Lower leg skin (tissue), 4 donors: Measurements from ENCODE around the gene HOXB7. TPM values are rescaled to one million over a fixed set of nuclear protein-coding genes. Genes with fewer than 3 reads are reported as not detected.

ENCODE experiments used
- DNase-seq, 2 donors: peaks; one replicate each; pipeline ENCODE4 v3.0.0-alpha.2; 2019; ENCODE audit warnings: low spot score in 2 of 2
- H3K4me3 ChIP-seq: fragments of 200-600 bp; sonication (generic); 2 replicates; pipeline ENCODE4 v1.5.1; 2017; ENCODE audit warnings: mild to moderate bottlenecking, low read depth; ENCODE audit not compliant: poor library complexity, severe bottlenecking
- CTCF ChIP-seq, 3 donors: fragments of 450-650 bp; IDR thresholded peaks; one replicate each; pipeline ENCODE4 v1.5.1; 2016; ENCODE audit warnings: antibody characterized with exemption in 3 of 3, mild to moderate bottlenecking in 3 of 3, moderate library complexity in 2 of 3
- POLR2A ChIP-seq, 2 donors: fragments of 450-650 bp; IDR thresholded peaks; one replicate each; pipeline ENCODE4 v1.6.1; 2016 to 2017; ENCODE audit warnings: antibody characterized with exemption in 2 of 2, mild to moderate bottlenecking in 1 of 2, moderate library complexity in 1 of 2
- WGBS, 2 donors: methylation state at CpG; one replicate each; pipeline ENCODE4 v1.1.5; 2018; 5-methylcytosine and 5-hydroxymethylcytosine counted together
- intact Hi-C: fragments of 100-400 bp; cut with DNase I; formaldehyde crosslinking; loops from one replicate; pipeline ENCODE4 v1.15.0; 2023; ENCODE audit warnings: low total_unique reads
- total RNA-seq, 4 donors: library from RNA; depleted of rRNA; stranded (reverse); fragments of >200 nt; gene quantifications; one replicate each; pipeline ENCODE4 v1.1.0, GENCODE V29; 2016

HOXB7 gene
- total RNA-seq, 4 donors from 2014 or later = 1.3 to 11.5 (median 5.3) TPM

GRCh38 chr17:48609033-48609432 lies 1.8 kb downstream of the HOXB7 start:
- intact Hi-C loops = no loop called here
- no peak overlapping the region for H3K4me3 ChIP-seq
- DNase-seq = no peak
- TF ChIP-seq POLR2A (IDR thresholded peaks at IDR 0.05) = no peak
- TF ChIP-seq CTCF (IDR thresholded peaks at IDR 0.05) = no peak

GRCh38 chr17:48608494-48608834 lies 2.4 kb downstream of the HOXB7 start:
- WGBS, 2 donors = 89 to 97% methylated on average over 1 of the region's 1 CpG
- intact Hi-C loops = no loop called here
- no peak for DNase-seq
- no peak for TF ChIP-seq POLR2A (IDR thresholded peaks at IDR 0.05)
- TF ChIP-seq CTCF (IDR thresholded peaks at IDR 0.05) = no peak
- no peak overlapping the region for H3K4me3 ChIP-seq

GRCh38 chr17:48606892-48607614 lies 3.8 kb downstream of the HOXB7 start:
- no peak for DNase-seq
- 86 to 89% methylated on average over 9 of the region's 9 CpGs for WGBS, 2 donors
- intact Hi-C loops = no loop called here
- TF ChIP-seq CTCF (IDR thresholded peaks at IDR 0.05) (no peak), POLR2A (IDR thresholded peaks at IDR 0.05) (no peak)
- H3K4me3 ChIP-seq = no peak overlapping the region

GRCh38 chr17:48605991-48606891 lies 4.6 kb downstream of the HOXB7 start:
- no peak for TF ChIP-seq POLR2A (IDR thresholded peaks at IDR 0.05)
- TF ChIP-seq CTCF (IDR thresholded peaks at IDR 0.05) = no peak
- WGBS, 2 donors = 79 to 80% methylated on average over 41 of the region's 41 CpGs
- intact Hi-C loops = no loop called here
- no peak for DNase-seq
- no peak overlapping the region for H3K4me3 ChIP-seq

GRCh38 chr17:48605409-48605919 lies 5.4 kb downstream of the HOXB7 start:
- no peak overlapping the region for H3K4me3 ChIP-seq
- DNase-seq = no peak
- intact Hi-C loops = no loop called here
- 57 to 61% methylated on average over 10 of the region's 10 CpGs for WGBS, 2 donors
- TF ChIP-seq CTCF (IDR thresholded peaks at IDR 0.05) (no peak), POLR2A (IDR thresholded peaks at IDR 0.05) (no peak)
